CD14-positive monocyte (primary cell): ENCODE measurements around the gene TLR9. TPM values are rescaled to one million over a fixed set of nuclear protein-coding genes. Genes with fewer than 3 reads are reported as not detected.
A peak's percentile ranks its signal among the peaks of the same experiment; 100 is the strongest.

Experiments
- DNase-seq, 3 donors: peaks; one replicate each; pipeline ENCODE4 v3.0.0-alpha.2; 2011 to 2022
- H2AFZ ChIP-seq: 2 replicates; pipeline ENCODE4 v1.6.0; 2012; ENCODE audit warnings: mild to moderate bottlenecking, low read depth, low read length, inconsistent platforms; ENCODE audit not compliant: insufficient read depth, poor library complexity, severe bottlenecking
- H3K27ac ChIP-seq, 2 donors: 1 replicate in 1 of 2; 2 replicates in 1 of 2; pipeline ENCODE4 v1.5.1; 2012 to 2013; ENCODE audit warnings: low read length in 2 of 2, control low read depth in 1 of 2, inconsistent platforms in 1 of 2, low read depth in 1 of 2, mild to moderate bottlenecking in 1 of 2
- H3K27me3 ChIP-seq, 2 donors: one replicate each; pipeline versions ENCODE4 v1.6.0 to v1.6.1; 2011 to 2013; ENCODE audit warnings: low read length in 2 of 2; ENCODE audit not compliant: control insufficient read depth in 2 of 2, insufficient read depth in 2 of 2
- H3K36me3 ChIP-seq, 2 donors: replicated peaks in 1 of 2; 1 replicate in 1 of 2; 2 replicates in 1 of 2; pipeline versions ENCODE4 v1.5.1 to v1.6.1; 2012 to 2013; ENCODE audit warnings: low read length in 2 of 2, control low read depth in 1 of 2, inconsistent platforms in 1 of 2, mild to moderate bottlenecking in 1 of 2; ENCODE audit not compliant: insufficient read depth in 2 of 2, control insufficient read depth in 1 of 2
- H3K4me1 ChIP-seq, 2 donors: 1 replicate in 1 of 2; 2 replicates in 1 of 2; pipeline versions ENCODE4 v1.5.1 to v1.6.1; 2012 to 2013; ENCODE audit warnings: low read length in 2 of 2, control low read depth in 1 of 2, inconsistent platforms in 1 of 2, mild to moderate bottlenecking in 1 of 2, moderate library complexity in 1 of 2; ENCODE audit not compliant: insufficient read depth in 2 of 2, control insufficient read depth in 1 of 2
- H3K4me2 ChIP-seq: replicated peaks from 2 replicates; pipeline ENCODE3; 2012; ENCODE audit warnings: low read length, moderate library complexity, mild to moderate bottlenecking; ENCODE audit not compliant: poor library complexity, severe bottlenecking; ENCODE audit errors: extremely low read depth
- H3K4me3 ChIP-seq, 3 experiments: fragments of 200-600 bp in 1 of 3; sonication (generic) in 1 of 3; replicated peaks in 1 of 3; 1 replicate in 2 of 3; 2 replicates in 1 of 3; pipeline ENCODE4 v1.5.1; 2011 to 2013; ENCODE audit warnings: low read length in 3 of 3, mild to moderate bottlenecking in 3 of 3, control low read depth in 2 of 3, low read depth in 2 of 3, inconsistent platforms in 1 of 3, moderate library complexity in 1 of 3
- H3K79me2 ChIP-seq: 2 replicates; pipeline ENCODE4 v1.6.0; 2012; ENCODE audit warnings: mild to moderate bottlenecking, control low read depth, inconsistent platforms, low read length, moderate library complexity; ENCODE audit not compliant: insufficient read depth
- H3K9ac ChIP-seq: 2 replicates; pipeline ENCODE4 v1.6.0; 2017; ENCODE audit warnings: low read length, mild to moderate bottlenecking; ENCODE audit not compliant: insufficient read depth, poor library complexity, severe bottlenecking
- H3K9me3 ChIP-seq, 2 donors: replicated peaks in 1 of 2; 1 replicate in 1 of 2; 2 replicates in 1 of 2; pipeline versions ENCODE4 v1.5.1 to v1.6.1; 2012 to 2013; ENCODE audit warnings: low read length in 2 of 2, control low read depth in 1 of 2; ENCODE audit not compliant: control insufficient read depth in 1 of 2, insufficient read depth in 1 of 2
- H4K20me1 ChIP-seq: 2 replicates; pipeline ENCODE4 v1.6.0; 2012; ENCODE audit warnings: mild to moderate bottlenecking, low read length, control low read depth, moderate library complexity; ENCODE audit not compliant: insufficient read depth
- H3K27ac Mint-ChIP-seq, 7 donors: one replicate each; pipeline ENCODE4 v1.8.0; 2020; ENCODE audit warnings: mild to moderate bottlenecking in 7 of 7, mixed read lengths in 7 of 7, moderate library complexity in 6 of 7, inconsistent platforms in 2 of 7
- H3K27me3 Mint-ChIP-seq, 3 donors: one replicate each; pipeline ENCODE4 v1.8.0; 2021 to 2022; ENCODE audit warnings: low read depth in 3 of 3, mild to moderate bottlenecking in 3 of 3, mixed read lengths in 3 of 3, moderate library complexity in 3 of 3, inconsistent platforms in 1 of 3
- H3K36me3 Mint-ChIP-seq, 2 donors: one replicate each; pipeline ENCODE4 v1.8.0; 2020; ENCODE audit warnings: mixed read lengths in 2 of 2, inconsistent platforms in 1 of 2, mild to moderate bottlenecking in 1 of 2
- H3K4me1 Mint-ChIP-seq: one replicate; pipeline ENCODE4 v1.8.0; 2020; ENCODE audit warnings: mild to moderate bottlenecking, mixed read lengths
- H3K4me3 Mint-ChIP-seq, 2 donors: one replicate each; pipeline ENCODE4 v1.8.0; 2020; ENCODE audit warnings: mild to moderate bottlenecking in 2 of 2, mixed read lengths in 2 of 2, moderate library complexity in 1 of 2
- H3K9me3 Mint-ChIP-seq, 7 donors: one replicate each; pipeline ENCODE4 v1.8.0; 2020 to 2022; ENCODE audit warnings: mixed read lengths in 7 of 7, mild to moderate bottlenecking in 6 of 7, moderate library complexity in 6 of 7, inconsistent platforms in 2 of 7
- CTCF ChIP-seq: fragments of 200-600 bp; IDR thresholded peaks from one replicate; pipeline ENCODE4 v1.8.0; 2022; ENCODE audit warnings: antibody characterized with exemption, mild to moderate bottlenecking
- WGBS: methylation state at CpG from one replicate; pipeline ENCODE4 v1.1.5; 2013; ENCODE audit warnings: missing lambda C conversion rate; ENCODE audit not compliant: insufficient coverage; 5-methylcytosine and 5-hydroxymethylcytosine counted together
- intact Hi-C, 2 donors: fragments of 100-400 bp; cut with micrococcal nuclease; formaldehyde crosslinking; loops; one replicate each; pipeline versions ENCODE4 v1.15.0 to v1.15.1; 2023
- polyA plus RNA-seq, 3 donors: library from polyadenylated mRNA; depleted of rRNA in 1 of 3; unstranded in 2 of 3; stranded (reverse) in 1 of 3; fragments of 300-500 nt in 2 of 3; fragments of >200 nt in 1 of 3; fragmentation: Illumina TruSeq in 2 of 3; gene quantifications; 1 replicate in 2 of 3; 2 replicates in 1 of 3; pipeline ENCODE4 v1.2.3, GENCODE V29; 2012 to 2021

TLR9 gene
- polyA plus RNA-seq, 3 donors = 0.91 TPM; not detected in 2

GRCh38 chr3:52208556-52208955 is 16.9 kb downstream of the TLR9 start:
- intact Hi-C loops = no loop called here
- H3K4me3 ChIP-seq = no peak overlapping the region
- H3K27me3 ChIP-seq = no peaks in the 10 kb centered on the region
- peaks cover 34 to 41% of the 10 kb centered on the region in 2 donors for H3K4me1 ChIP-seq
- DNase-seq = no peak
- H3K27ac ChIP-seq = peak overlapping the region in 1 of 2 donors; percentile 11
- WGBS = 100% methylated on average over 1 of the region's 4 CpGs
- Mint-ChIP-seq H3K27ac (peak overlapping the region in 3 of 7 donors; percentile 1 to 28 (median 20)), H3K36me3 (peaks cover 91 to 96% of the 10 kb centered on the region in 2 donors), H3K27me3 (peaks cover 0 to 3% (median 0%) of the 10 kb centered on the region in 3 donors), H3K9me3 (no peaks in the 10 kb centered on the region), H3K4me3 (no peak overlapping the region), H3K4me1 (peaks cover 46% of the 10 kb centered on the region)
- H3K4me2 ChIP-seq = no peak overlapping the region
- no peak overlapping the region for H3K9ac ChIP-seq
- H2AFZ ChIP-seq = no peak overlapping the region
- no peak for TF ChIP-seq CTCF
- H3K9me3 ChIP-seq = no peaks in the 10 kb centered on the region
- no peaks in the 10 kb centered on the region for H4K20me1 ChIP-seq
- H3K36me3 ChIP-seq = peaks cover 88 to 94% of the 10 kb centered on the region in 2 donors
- peaks cover 58% of the 10 kb centered on the region for H3K79me2 ChIP-seq

GRCh38 chr3:52205727-52206372 is 19.6 kb downstream of the TLR9 start:
- peaks cover 0 to 3% (median 0%) of the 10 kb centered on the region in 3 donors for H3K27me3 Mint-ChIP-seq
- H3K9me3 ChIP-seq = no peaks in the 10 kb centered on the region
- DNase-seq = no peak
- H4K20me1 ChIP-seq = peaks cover 14% of the 10 kb centered on the region
- peaks cover 58% of the 10 kb centered on the region for H3K4me1 Mint-ChIP-seq
- peak overlapping the region in 1 of 7 donors; percentile 26 for H3K27ac Mint-ChIP-seq
- no peak overlapping the region for H2AFZ ChIP-seq
- H3K27me3 ChIP-seq = no peaks in the 10 kb centered on the region
- H3K79me2 ChIP-seq = peaks cover 58% of the 10 kb centered on the region
- H3K9me3 Mint-ChIP-seq = no peaks in the 10 kb centered on the region
- intact Hi-C loops = no loop called here
- H3K27ac ChIP-seq = no peak overlapping the region
- H3K4me1 ChIP-seq = peaks cover 53 to 56% of the 10 kb centered on the region in 2 donors
- H3K36me3 ChIP-seq = peaks cover 64 to 73% of the 10 kb centered on the region in 2 donors
- WGBS = 100% methylated on average over 3 of the region's 6 CpGs
- H3K4me3 ChIP-seq = no peak overlapping the region
- H3K36me3 Mint-ChIP-seq = peaks cover 76 to 80% of the 10 kb centered on the region in 2 donors
- H3K4me2 ChIP-seq = no peak overlapping the region
- H3K9ac ChIP-seq = no peak overlapping the region
- no peak overlapping the region for H3K4me3 Mint-ChIP-seq
- no peak for TF ChIP-seq CTCF
